DOHH2 (cell line): ENCODE results near the gene CHCHD6.

Experiments used
- H3F3A ChIP-seq: fragments of 200-600 bp; sonication (generic), shearing (Covaris generic); 2 replicates; pipeline ENCODE4 v1.6.0; 2016; ENCODE audit warnings: antibody characterized with exemption, mild to moderate bottlenecking; ENCODE audit not compliant: control insufficient read depth, insufficient read depth
- H3K27ac ChIP-seq: fragments of 200-600 bp; sonication (generic); 2 replicates; pipeline ENCODE4 v1.5.1; 2014; ENCODE audit warnings: low read depth, mild to moderate bottlenecking, low read length, moderate library complexity
- H3K27me3 ChIP-seq: fragments of 200-600 bp; sonication (generic); 2 replicates; pipeline ENCODE4 v1.6.1; 2014; ENCODE audit warnings: mild to moderate bottlenecking, low read length, mixed read lengths; ENCODE audit not compliant: control insufficient read depth
- H3K36me3 ChIP-seq: fragments of 200-600 bp; sonication (generic); 2 replicates; pipeline ENCODE4 v1.6.1; 2014; ENCODE audit warnings: mild to moderate bottlenecking, low read length, moderate library complexity, mixed read lengths; ENCODE audit not compliant: control insufficient read depth
- H3K4me1 ChIP-seq: fragments of 200-600 bp; sonication (generic); 2 replicates; pipeline ENCODE4 v1.6.1; 2014; ENCODE audit warnings: mild to moderate bottlenecking, low read length, mixed read lengths; ENCODE audit not compliant: control insufficient read depth
- H3K4me2 ChIP-seq: fragments of 200-600 bp; sonication (generic); 2 replicates; pipeline ENCODE4 v1.6.0; 2014; ENCODE audit warnings: mild to moderate bottlenecking, low read length, moderate library complexity
- H3K4me3 ChIP-seq: fragments of 200-600 bp; sonication (generic); 2 replicates; pipeline ENCODE4 v1.5.1; 2014; ENCODE audit warnings: mild to moderate bottlenecking, low read length, mixed read lengths
- H3K79me2 ChIP-seq: fragments of 200-600 bp; sonication (generic); 2 replicates; pipeline ENCODE4 v1.6.1; 2014; ENCODE audit warnings: mild to moderate bottlenecking, low read length, mixed read lengths; ENCODE audit not compliant: control insufficient read depth
- H3K9me2 ChIP-seq: fragments of 200-600 bp; sonication (generic); replicated peaks from 2 replicates; pipeline ENCODE4 v1.6.1; 2014; ENCODE audit warnings: mild to moderate bottlenecking, low read length, mixed read lengths; ENCODE audit not compliant: control insufficient read depth
- H3K9me3 ChIP-seq: fragments of 200-600 bp; sonication (generic); 2 replicates; pipeline ENCODE4 v1.6.1; 2014; ENCODE audit warnings: antibody characterized with exemption, low read length, mixed read lengths; ENCODE audit not compliant: control insufficient read depth, insufficient read depth
- H4K20me1 ChIP-seq: fragments of 200-600 bp; sonication (generic); 2 replicates; pipeline ENCODE4 v1.6.0; 2014; ENCODE audit warnings: low read depth, mild to moderate bottlenecking, antibody characterized with exemption, low read length, moderate library complexity; ENCODE audit not compliant: control insufficient read depth, insufficient read depth
- EZH2phosphoT487 ChIP-seq: fragments of 200-600 bp; sonication (generic); IDR thresholded peaks from 2 replicates; pipeline ENCODE4 v1.6.1; 2017; ENCODE audit warnings: borderline replicate concordance, mild to moderate bottlenecking, antibody characterized with exemption, low read length, moderate library complexity, mixed read lengths
- TF ChIP-seq, protein P1 (sequence below): fragments of 200-600 bp; sonication (generic); IDR thresholded peaks from one replicate; pipeline ENCODE4 v1.5.1; 2014; ENCODE audit warnings: antibody characterized with exemption, mild to moderate bottlenecking, low read depth, low read length; ENCODE audit not compliant: poor library complexity, severe bottlenecking

The CHCHD6 gene

DNA sequence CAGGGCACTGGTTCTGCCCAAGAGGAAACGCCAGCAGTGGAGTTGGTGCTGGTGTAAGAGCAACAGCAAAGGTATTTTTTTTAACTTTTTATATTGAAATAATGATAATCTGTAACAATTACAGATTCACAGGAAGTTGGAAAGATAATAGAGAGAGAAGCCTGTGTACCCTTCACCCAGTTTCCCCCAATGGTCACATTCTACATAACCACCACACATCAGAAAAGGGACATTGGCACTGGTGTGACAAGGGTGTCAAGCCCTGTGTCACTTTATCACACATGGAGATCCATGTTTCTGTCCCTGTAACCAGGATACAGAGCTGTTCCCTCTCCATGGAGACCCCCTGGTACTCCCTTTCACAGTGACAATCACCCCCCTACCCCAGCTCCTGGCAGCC lies 269.8 kb downstream of the CHCHD6 start:
- H3K27ac ChIP-seq, result no peak overlapping the region
- peaks cover 15% of the 10 kb centered on the region for H3K27me3 ChIP-seq
- TF ChIP-seq, protein P1, sequence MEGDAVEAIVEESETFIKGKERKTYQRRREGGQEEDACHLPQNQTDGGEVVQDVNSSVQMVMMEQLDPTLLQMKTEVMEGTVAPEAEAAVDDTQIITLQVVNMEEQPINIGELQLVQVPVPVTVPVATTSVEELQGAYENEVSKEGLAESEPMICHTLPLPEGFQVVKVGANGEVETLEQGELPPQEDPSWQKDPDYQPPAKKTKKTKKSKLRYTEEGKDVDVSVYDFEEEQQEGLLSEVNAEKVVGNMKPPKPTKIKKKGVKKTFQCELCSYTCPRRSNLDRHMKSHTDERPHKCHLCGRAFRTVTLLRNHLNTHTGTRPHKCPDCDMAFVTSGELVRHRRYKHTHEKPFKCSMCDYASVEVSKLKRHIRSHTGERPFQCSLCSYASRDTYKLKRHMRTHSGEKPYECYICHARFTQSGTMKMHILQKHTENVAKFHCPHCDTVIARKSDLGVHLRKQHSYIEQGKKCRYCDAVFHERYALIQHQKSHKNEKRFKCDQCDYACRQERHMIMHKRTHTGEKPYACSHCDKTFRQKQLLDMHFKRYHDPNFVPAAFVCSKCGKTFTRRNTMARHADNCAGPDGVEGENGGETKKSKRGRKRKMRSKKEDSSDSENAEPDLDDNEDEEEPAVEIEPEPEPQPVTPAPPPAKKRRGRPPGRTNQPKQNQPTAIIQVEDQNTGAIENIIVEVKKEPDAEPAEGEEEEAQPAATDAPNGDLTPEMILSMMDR, result no peak
- no peak for TF ChIP-seq EZH2phosphoT487
- peaks cover 8% of the 10 kb centered on the region; the same call in 1 of the 2 replicates for H3K9me3 ChIP-seq
- H3K9me2 ChIP-seq, result no peaks in the 10 kb centered on the region
- no peaks in the 10 kb centered on the region for H3F3A ChIP-seq
- no peak overlapping the region for H3K4me2 ChIP-seq
- H3K4me1 ChIP-seq, result no peaks in the 10 kb centered on the region
- H3K79me2 ChIP-seq, result no peaks in the 10 kb centered on the region
- H3K36me3 ChIP-seq, result no peaks in the 10 kb centered on the region
- H3K4me3 ChIP-seq, result no peak overlapping the region
- H4K20me1 ChIP-seq, result no peaks in the 10 kb centered on the region

DNA sequence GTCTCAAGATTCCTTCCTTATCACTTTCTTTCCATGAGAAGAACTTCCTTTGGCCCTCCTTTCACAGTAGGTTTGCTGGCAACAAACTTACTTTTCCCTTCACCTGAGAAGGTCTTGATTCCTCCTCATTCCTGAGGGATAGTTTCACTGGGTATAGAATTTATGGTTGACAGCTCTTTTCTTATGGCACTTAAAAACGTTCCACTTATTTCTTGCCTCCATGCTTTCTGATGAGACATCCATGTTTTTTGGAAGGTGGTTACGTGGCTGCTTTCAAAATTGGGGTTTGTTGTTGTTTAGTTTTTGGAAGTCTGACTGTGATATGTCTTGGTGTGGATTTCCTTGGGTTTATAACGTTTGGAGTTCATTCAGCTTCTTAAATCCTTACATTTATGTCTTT lies 270.7 kb downstream of the CHCHD6 start:
- no peaks in the 10 kb centered on the region for H3K79me2 ChIP-seq
- no peak overlapping the region for H3K4me2 ChIP-seq
- no peaks in the 10 kb centered on the region for H3K4me1 ChIP-seq
- H3F3A ChIP-seq, result no peaks in the 10 kb centered on the region
- no peaks in the 10 kb centered on the region for H3K9me2 ChIP-seq
- no peaks in the 10 kb centered on the region for H3K36me3 ChIP-seq
- H3K9me3 ChIP-seq, result peaks cover 8% of the 10 kb centered on the region; the same call in 1 of the 2 replicates
- peaks cover 11% of the 10 kb centered on the region for H3K27me3 ChIP-seq
- no peaks in the 10 kb centered on the region for H4K20me1 ChIP-seq
- no peak overlapping the region for H3K4me3 ChIP-seq
- H3K27ac ChIP-seq, result no peak overlapping the region
- no peak for TF ChIP-seq EZH2phosphoT487
- TF ChIP-seq, protein P1, result no peak

DNA sequence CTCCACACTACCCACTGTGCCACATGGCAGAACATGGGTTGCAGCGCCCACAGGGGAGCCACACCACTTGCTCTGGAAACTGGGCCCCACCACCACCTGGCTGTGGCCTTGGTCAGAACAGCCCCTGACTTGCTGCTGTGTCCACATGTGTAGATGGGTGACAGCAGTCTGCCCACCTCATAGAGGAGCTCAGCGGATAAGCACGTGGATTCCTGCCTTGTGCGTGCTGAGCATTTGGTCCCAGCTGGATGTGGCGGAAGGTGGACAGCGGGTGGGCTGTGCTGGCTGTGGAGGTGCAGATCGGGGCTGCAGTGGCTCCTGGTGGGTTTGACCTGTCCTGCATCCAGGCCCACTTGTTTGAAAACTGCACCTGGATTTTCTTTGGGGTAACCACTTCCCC lies 272.9 kb downstream of the CHCHD6 start:
- no peaks in the 10 kb centered on the region for H3K9me2 ChIP-seq
- peaks cover 8% of the 10 kb centered on the region; the same call in 1 of the 2 replicates for H3K9me3 ChIP-seq
- H3K4me2 ChIP-seq, result no peak overlapping the region
- no peak overlapping the region for H3K4me3 ChIP-seq
- H3K79me2 ChIP-seq, result no peaks in the 10 kb centered on the region
- peaks cover 19% of the 10 kb centered on the region for H3K27me3 ChIP-seq
- no peaks in the 10 kb centered on the region for H4K20me1 ChIP-seq
- no peaks in the 10 kb centered on the region for H3K36me3 ChIP-seq
- H3K27ac ChIP-seq, result no peak overlapping the region
- H3K4me1 ChIP-seq, result peaks cover 8% of the 10 kb centered on the region
- no peaks in the 10 kb centered on the region for H3F3A ChIP-seq
- TF ChIP-seq, protein P1, result no peak
- TF ChIP-seq EZH2phosphoT487, result no peak
